Colonic mucosa (tissue), 4 donors: Measurements from ENCODE around the gene KCNK10. TPM values are rescaled to one million over a fixed set of nuclear protein-coding genes. Genes with fewer than 3 reads are reported as not detected.

ENCODE experiments used
- DNase-seq: peaks from one replicate; pipeline ENCODE4 v3.0.0-alpha.2; 2020
- H3K27ac ChIP-seq: fragments of 200-600 bp; one replicate; pipeline ENCODE4 v1.8.0; 2021
- H3K27me3 ChIP-seq: fragments of 200-600 bp; one replicate; pipeline ENCODE4 v1.8.0; 2021
- H3K36me3 ChIP-seq: fragments of 200-600 bp; one replicate; pipeline ENCODE4 v1.8.0; 2021
- H3K4me1 ChIP-seq: fragments of 200-600 bp; one replicate; pipeline ENCODE4 v1.8.0; 2021; ENCODE audit warnings: mild to moderate bottlenecking
- H3K4me3 ChIP-seq: fragments of 200-600 bp; one replicate; pipeline ENCODE4 v1.8.0; 2021
- H3K9ac ChIP-seq, 2 donors: one replicate each; pipeline ENCODE4 v1.7.0; 2013; ENCODE audit warnings: control low read depth in 2 of 2, low read depth in 2 of 2, low read length in 2 of 2
- H3K9me3 ChIP-seq: fragments of 200-600 bp; one replicate; pipeline ENCODE4 v1.8.0; 2021
- CTCF ChIP-seq: fragments of 200-600 bp; IDR thresholded peaks from one replicate; pipeline ENCODE4 v1.8.0; 2022; ENCODE audit warnings: antibody characterized with exemption, mild to moderate bottlenecking
- intact Hi-C: fragments of 100-400 bp; cut with DNase I; formaldehyde crosslinking; loops from one replicate; pipeline ENCODE4 v1.14.1; 2022
- total RNA-seq, 2 donors: library from RNA; stranded (reverse); fragmentation: NEBNext Ultra II Directional in 1 of 2; extraction: Animal tissue kit (Norgen Biotek cat#: 25700) in 1 of 2; gene quantifications; one replicate each; pipeline ENCODE4 v1.2.1, GENCODE V29; 2021
- donor health status: healthy.
- donor health status: DM: no; HTN: no; CAD: no.
- donor health status: DM: no; HTN: no; CAD: no.

KCNK10 gene
- total RNA-seq, 2 donors from 2014 or later = 0.74 to 2.1 TPM

DNA sequence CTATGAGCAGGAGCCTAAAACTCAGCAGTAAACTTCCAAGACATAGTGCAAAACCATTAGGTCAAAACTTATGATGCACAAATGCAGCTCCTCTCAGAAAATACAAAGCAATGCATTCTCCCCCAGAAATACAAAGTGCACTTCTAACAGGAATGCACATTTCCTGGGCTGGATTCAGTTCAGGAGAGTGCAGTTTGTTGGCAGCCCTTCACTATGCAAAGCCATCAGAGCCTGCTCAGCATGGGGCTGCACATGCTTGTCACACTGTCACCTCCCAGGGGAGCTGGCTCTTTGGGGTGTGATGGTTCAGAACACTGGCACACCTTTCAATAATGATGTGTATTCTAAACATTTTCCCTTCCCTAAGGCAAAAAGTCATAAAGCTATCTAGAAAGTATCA lies 110.4 kb downstream of the KCNK10 start:
- Histone ChIP-seq H3K27me3 (no peaks in the 10 kb centered on the region), H3K4me3 (no peak overlapping the region), H3K4me1 (no peaks in the 10 kb centered on the region), H3K9ac (no peak overlapping the region), H3K36me3 (no peaks in the 10 kb centered on the region), H3K9me3 (no peaks in the 10 kb centered on the region), H3K27ac (no peak overlapping the region)
- no peak for TF ChIP-seq CTCF
- intact Hi-C loops = no loop called here
- DNase-seq = no peak

DNA sequence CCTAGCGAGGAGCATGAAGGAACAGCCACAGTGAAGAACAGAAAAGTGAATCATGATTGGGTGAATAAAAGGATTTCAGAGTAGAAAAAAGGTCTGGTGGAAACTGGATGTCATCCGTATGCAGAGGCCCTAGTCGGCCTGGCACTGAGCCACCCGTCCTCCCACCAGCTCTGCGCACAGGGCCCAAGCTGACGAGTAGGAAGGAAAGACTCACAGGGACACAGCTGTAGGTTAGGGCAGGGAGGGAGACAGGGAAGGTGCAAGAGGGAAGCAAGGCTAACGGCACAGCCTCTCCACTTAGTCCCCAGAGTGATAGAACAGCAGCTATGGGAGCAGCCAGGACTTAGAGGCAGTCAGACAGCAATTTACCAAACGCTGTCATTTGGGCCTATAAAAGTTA lies 112.6 kb downstream of the KCNK10 start:
- Histone ChIP-seq H3K9me3 (no peaks in the 10 kb centered on the region), H3K36me3 (no peaks in the 10 kb centered on the region), H3K4me1 (no peaks in the 10 kb centered on the region), H3K9ac (no peak overlapping the region), H3K4me3 (no peak overlapping the region), H3K27me3 (no peaks in the 10 kb centered on the region), H3K27ac (no peak overlapping the region)
- no peak for DNase-seq
- TF ChIP-seq CTCF = no peak
- intact Hi-C loops = no loop called here

DNA sequence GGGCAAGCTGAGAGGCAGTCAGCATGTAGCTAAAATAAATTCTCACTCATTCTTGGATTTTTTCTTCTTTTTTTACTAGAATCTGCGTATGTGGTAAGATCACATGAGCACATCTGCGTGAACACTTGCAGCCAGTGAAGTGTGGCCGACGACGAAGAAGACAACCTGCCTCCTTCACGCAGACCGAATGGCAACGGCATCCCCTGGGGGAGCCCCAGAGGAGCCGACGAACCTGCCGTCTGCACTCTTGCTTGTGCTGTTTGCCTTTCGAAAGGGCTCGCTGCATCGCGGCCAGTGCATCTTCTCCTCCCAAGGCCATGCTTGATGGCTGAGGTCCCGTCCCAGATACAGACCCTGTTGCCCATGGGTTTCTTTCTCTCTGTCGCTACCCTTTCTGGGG lies 113.8 kb downstream of the KCNK10 start:
- no peaks in the 10 kb centered on the region for H3K9me3 ChIP-seq
- no peaks in the 10 kb centered on the region for H3K4me1 ChIP-seq
- no peak overlapping the region for H3K4me3 ChIP-seq
- intact Hi-C loops = no loop called here
- no peaks in the 10 kb centered on the region for H3K36me3 ChIP-seq
- no peak for DNase-seq
- no peak for TF ChIP-seq CTCF
- no peak overlapping the region for H3K27ac ChIP-seq
- H3K9ac ChIP-seq = no peak overlapping the region
- no peaks in the 10 kb centered on the region for H3K27me3 ChIP-seq

GRCh38 chr14:88208858-88209257 lies 114.2 kb downstream of the KCNK10 start:
- Histone ChIP-seq H3K36me3 (no peaks in the 10 kb centered on the region), H3K27ac (no peak overlapping the region), H3K9ac (no peak overlapping the region), H3K9me3 (no peaks in the 10 kb centered on the region), H3K27me3 (no peaks in the 10 kb centered on the region), H3K4me3 (no peak overlapping the region), H3K4me1 (no peaks in the 10 kb centered on the region)
- no peak for TF ChIP-seq CTCF
- intact Hi-C loops = no loop called here
- DNase-seq = no peak

- peak; percentile 70 for DNase-seq
- Histone ChIP-seq H3K4me3 (no peak overlapping the region), H3K27ac (no peak overlapping the region), H3K36me3 (no peaks in the 10 kb centered on the region), H3K9me3 (no peaks in the 10 kb centered on the region), H3K27me3 (no peaks in the 10 kb centered on the region), H3K4me1 (no peaks in the 10 kb centered on the region), H3K9ac (no peak overlapping the region)
- no peak for TF ChIP-seq CTCF
- intact Hi-C loops = no loop called here
These were observed 118.8 kb downstream of the KCNK10 start for GRCh38 chr14:88204221-88204620.

DNA sequence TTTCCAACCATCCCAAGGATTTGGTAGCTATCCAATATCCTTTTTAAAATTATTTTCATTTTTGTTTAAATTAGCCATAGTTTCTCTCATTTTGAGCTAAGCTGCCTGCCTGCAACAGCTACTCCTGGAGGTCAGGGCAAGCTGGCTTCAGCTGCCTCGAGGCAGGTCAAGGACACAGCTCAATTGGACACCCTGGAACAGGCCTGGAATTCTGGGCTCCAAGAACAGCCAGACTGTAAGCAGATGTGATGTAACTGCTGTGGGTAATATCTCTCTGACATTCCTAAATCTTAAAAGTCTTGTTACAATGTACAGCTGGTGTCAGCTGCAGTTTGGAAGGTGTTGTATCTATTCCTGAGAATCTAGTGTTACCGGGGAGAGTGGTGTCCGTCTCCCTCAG lies 119.8 kb downstream of the KCNK10 start:
- Histone ChIP-seq H3K36me3 (no peaks in the 10 kb centered on the region), H3K4me1 (no peaks in the 10 kb centered on the region), H3K27me3 (no peaks in the 10 kb centered on the region), H3K4me3 (no peak overlapping the region), H3K9me3 (no peaks in the 10 kb centered on the region), H3K27ac (no peak overlapping the region), H3K9ac (no peak overlapping the region)
- DNase-seq = no peak
- intact Hi-C loops = no loop called here
- no peak for TF ChIP-seq CTCF
